ENCODE data around the gene CACNA1E. TPM values are rescaled to one million over a fixed set of nuclear protein-coding genes. Genes with fewer than 3 reads are reported as not detected.

Gene CACNA1E
- total RNA-seq, 6 experiments from 2014 or later, result not detected

GRCh38 chr1:181443231-181443853 lies 40.0 kb upstream of the CACNA1E start:
- no peak overlapping the region for H3K27ac Mint-ChIP-seq
- DNase-seq, result no peak
- H3K36me3 Mint-ChIP-seq (ENCODE audit: low read depth), result no peaks in the 10 kb centered on the region
- H3K9me3 Mint-ChIP-seq, result no peaks in the 10 kb centered on the region
- H3K4me1 Mint-ChIP-seq (ENCODE audit: low read depth), result no peaks in the 10 kb centered on the region
- H3K4me3 Mint-ChIP-seq, result no peak overlapping the region
- H3K27me3 Mint-ChIP-seq (ENCODE audit: insufficient read depth), result peaks cover 3% of the 10 kb centered on the region; the same call in 1 of the 2 replicates
- TF ChIP-seq, protein P1, sequence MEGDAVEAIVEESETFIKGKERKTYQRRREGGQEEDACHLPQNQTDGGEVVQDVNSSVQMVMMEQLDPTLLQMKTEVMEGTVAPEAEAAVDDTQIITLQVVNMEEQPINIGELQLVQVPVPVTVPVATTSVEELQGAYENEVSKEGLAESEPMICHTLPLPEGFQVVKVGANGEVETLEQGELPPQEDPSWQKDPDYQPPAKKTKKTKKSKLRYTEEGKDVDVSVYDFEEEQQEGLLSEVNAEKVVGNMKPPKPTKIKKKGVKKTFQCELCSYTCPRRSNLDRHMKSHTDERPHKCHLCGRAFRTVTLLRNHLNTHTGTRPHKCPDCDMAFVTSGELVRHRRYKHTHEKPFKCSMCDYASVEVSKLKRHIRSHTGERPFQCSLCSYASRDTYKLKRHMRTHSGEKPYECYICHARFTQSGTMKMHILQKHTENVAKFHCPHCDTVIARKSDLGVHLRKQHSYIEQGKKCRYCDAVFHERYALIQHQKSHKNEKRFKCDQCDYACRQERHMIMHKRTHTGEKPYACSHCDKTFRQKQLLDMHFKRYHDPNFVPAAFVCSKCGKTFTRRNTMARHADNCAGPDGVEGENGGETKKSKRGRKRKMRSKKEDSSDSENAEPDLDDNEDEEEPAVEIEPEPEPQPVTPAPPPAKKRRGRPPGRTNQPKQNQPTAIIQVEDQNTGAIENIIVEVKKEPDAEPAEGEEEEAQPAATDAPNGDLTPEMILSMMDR (IDR thresholded peaks at IDR 0.05), result no peak

- H3K4me3 Mint-ChIP-seq, result no peak overlapping the region
- DNase-seq, result no peak
- no peaks in the 10 kb centered on the region for H3K4me1 Mint-ChIP-seq (ENCODE audit: low read depth)
- H3K27me3 Mint-ChIP-seq (ENCODE audit: insufficient read depth), result peaks cover 6% of the 10 kb centered on the region; the same call in 1 of the 2 replicates
- no peak overlapping the region for H3K27ac Mint-ChIP-seq
- no peaks in the 10 kb centered on the region for H3K36me3 Mint-ChIP-seq (ENCODE audit: low read depth)
- TF ChIP-seq, protein P1 (IDR thresholded peaks at IDR 0.05), result no peak
- no peaks in the 10 kb centered on the region for H3K9me3 Mint-ChIP-seq
These were observed 37.9 kb upstream of the CACNA1E start for GRCh38 chr1:181445436-181445835.

DNA sequence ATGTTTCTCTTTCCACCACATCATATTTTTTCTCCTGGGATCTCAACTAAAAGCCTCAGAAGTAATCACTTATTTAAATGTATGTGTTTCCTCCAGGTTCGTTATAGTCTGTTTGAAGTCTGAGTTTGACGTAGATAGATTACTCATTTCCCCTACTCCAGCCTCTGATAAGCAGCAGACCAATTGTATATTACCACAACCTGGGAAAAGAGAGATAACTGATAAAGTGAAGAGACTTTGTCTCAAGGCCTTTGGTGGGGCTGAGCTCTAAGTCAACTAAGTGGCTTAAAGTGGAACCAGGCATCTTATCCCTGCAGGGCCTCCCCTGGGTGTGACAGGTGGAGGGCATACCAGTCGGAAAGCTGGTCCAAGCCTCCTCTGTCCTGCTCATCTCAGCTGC lies 34.9 kb upstream of the CACNA1E start:
- TF ChIP-seq, protein P1 (IDR thresholded peaks at IDR 0.05), result no peak
- Mint-ChIP-seq H3K4me3 (no peak overlapping the region), H3K4me1 (ENCODE audit: low read depth) (no peaks in the 10 kb centered on the region), H3K27ac (no peak overlapping the region), H3K36me3 (ENCODE audit: low read depth) (no peaks in the 10 kb centered on the region), H3K27me3 (ENCODE audit: insufficient read depth) (peaks cover 3% of the 10 kb centered on the region), H3K9me3 (no peaks in the 10 kb centered on the region)
- no peak for DNase-seq

GRCh38 chr1:181451661-181452230 lies 31.6 kb upstream of the CACNA1E start:
- Mint-ChIP-seq H3K4me3 (no peak overlapping the region), H3K27ac (no peak overlapping the region), H3K4me1 (ENCODE audit: low read depth) (no peaks in the 10 kb centered on the region), H3K9me3 (no peaks in the 10 kb centered on the region), H3K36me3 (ENCODE audit: low read depth) (no peaks in the 10 kb centered on the region), H3K27me3 (ENCODE audit: insufficient read depth) (peaks cover 3% of the 10 kb centered on the region)
- TF ChIP-seq, protein P1 (IDR thresholded peaks at IDR 0.05), result no peak
- DNase-seq, result no peak

DNA sequence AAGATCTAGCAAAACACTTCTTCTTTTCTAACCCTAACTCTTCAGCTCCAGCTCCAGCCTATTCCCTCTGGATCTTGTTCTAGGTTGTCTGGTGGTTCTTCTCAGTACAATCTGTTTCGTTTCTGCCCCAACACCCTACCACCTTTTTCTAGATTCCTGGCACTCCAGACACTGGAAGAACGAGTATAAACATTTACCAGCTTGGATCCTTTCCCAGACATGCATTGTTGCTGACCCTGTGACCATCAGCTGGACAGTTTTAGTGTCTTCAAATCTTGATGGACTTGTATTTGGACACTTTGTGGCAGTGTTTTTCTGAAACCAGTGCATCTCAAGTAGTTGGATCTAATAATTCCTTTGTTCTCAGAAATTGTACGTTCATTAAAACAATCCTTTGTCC lies 30.6 kb upstream of the CACNA1E start:
- H3K9me3 Mint-ChIP-seq, result no peaks in the 10 kb centered on the region
- no peak overlapping the region for H3K4me3 Mint-ChIP-seq
- no peak for DNase-seq
- H3K27me3 Mint-ChIP-seq (ENCODE audit: insufficient read depth), result peaks cover 3% of the 10 kb centered on the region
- TF ChIP-seq, protein P1 (IDR thresholded peaks at IDR 0.05), result no peak
- H3K27ac Mint-ChIP-seq, result no peak overlapping the region
- no peaks in the 10 kb centered on the region for H3K36me3 Mint-ChIP-seq (ENCODE audit: low read depth)
- no peaks in the 10 kb centered on the region for H3K4me1 Mint-ChIP-seq (ENCODE audit: low read depth)
